H9 (cell line): ENCODE data around the gene HORMAD2. TPM values are rescaled to one million over a fixed set of nuclear protein-coding genes. Genes with fewer than 3 reads are reported as not detected.

Experiments used
- DNase-seq: peaks from one replicate; pipeline ENCODE4 v3.0.0-alpha.2; 2017
- H2AFZ ChIP-seq: one replicate; pipeline ENCODE4 v1.6.1; 2013; ENCODE audit warnings: mild to moderate bottlenecking, low read length, control low read depth, moderate library complexity
- H2AK5ac ChIP-seq: 2 replicates; pipeline ENCODE4 v1.6.1; 2013; ENCODE audit warnings: low read length, control low read depth, mixed read lengths; ENCODE audit not compliant: insufficient read length
- H2BK120ac ChIP-seq: one replicate; pipeline ENCODE4 v1.6.1; 2013; ENCODE audit warnings: low read depth, mild to moderate bottlenecking, low read length, control low read depth, inconsistent platforms; ENCODE audit not compliant: poor library complexity, severe bottlenecking
- H2BK12ac ChIP-seq: 2 replicates; pipeline ENCODE4 v1.6.1; 2013; ENCODE audit warnings: low read length, control low read depth, mixed read lengths, low read depth; ENCODE audit not compliant: insufficient read length
- H2BK15ac ChIP-seq: 2 replicates; pipeline ENCODE4 v1.6.1; 2013; ENCODE audit warnings: low read depth, low read length, control low read depth
- H2BK20ac ChIP-seq: one replicate; pipeline ENCODE4 v1.6.1; 2013; ENCODE audit warnings: low read depth, mild to moderate bottlenecking, low read length, control low read depth, inconsistent platforms; ENCODE audit not compliant: poor library complexity, severe bottlenecking
- H2BK5ac ChIP-seq: 2 replicates; pipeline ENCODE4 v1.6.1; 2013; ENCODE audit warnings: low read length, control low read depth, mixed read lengths; ENCODE audit not compliant: insufficient read length
- H3K14ac ChIP-seq: 2 replicates; pipeline ENCODE4 v1.6.1; 2013; ENCODE audit warnings: low read length, control low read depth; ENCODE audit not compliant: insufficient read depth
- H3K18ac ChIP-seq: 2 replicates; pipeline ENCODE4 v1.6.1; 2013; ENCODE audit warnings: low read depth, mild to moderate bottlenecking, mixed read lengths, low read length, control low read depth; ENCODE audit not compliant: insufficient read length
- H3K23ac ChIP-seq: 2 replicates; pipeline ENCODE4 v1.6.1; 2013; ENCODE audit warnings: low read length, control low read depth, mixed read lengths, low read depth; ENCODE audit not compliant: insufficient read length
- H3K23me2 ChIP-seq: 2 replicates; pipeline ENCODE4 v1.6.1; 2013; ENCODE audit warnings: low read depth, mild to moderate bottlenecking, mixed read lengths, low read length, control low read depth; ENCODE audit not compliant: insufficient read length, poor library complexity, severe bottlenecking
- H3K27ac ChIP-seq: 2 replicates; pipeline ENCODE4 v1.5.1; 2013; ENCODE audit warnings: low read length, control low read depth, mixed read lengths, low read depth; ENCODE audit not compliant: insufficient read length
- H3K27me3 ChIP-seq: 2 replicates; pipeline ENCODE4 v1.6.1; 2013; ENCODE audit warnings: low read length, control low read depth, inconsistent platforms; ENCODE audit not compliant: insufficient read depth
- H3K4ac ChIP-seq: 2 replicates; pipeline ENCODE4 v1.6.1; 2013; ENCODE audit warnings: low read depth, mild to moderate bottlenecking, control low read depth, inconsistent platforms, low read length, moderate library complexity
- H3K4me1 ChIP-seq: 2 replicates; pipeline ENCODE4 v1.6.1; 2013; ENCODE audit warnings: low read length, control low read depth, inconsistent platforms; ENCODE audit not compliant: insufficient read depth
- H3K4me2 ChIP-seq: 2 replicates; pipeline ENCODE4 v1.6.1; 2013; ENCODE audit warnings: low read length, control low read depth, mixed read lengths; ENCODE audit not compliant: insufficient read length, insufficient read depth
- H3K56ac ChIP-seq: 2 replicates; pipeline ENCODE4 v1.6.1; 2013; ENCODE audit warnings: low read depth, mild to moderate bottlenecking, mixed read lengths, low read length, control low read depth; ENCODE audit not compliant: insufficient read length
- H3K79me1 ChIP-seq: 2 replicates; pipeline ENCODE4 v1.6.1; 2013; ENCODE audit warnings: low read depth, mild to moderate bottlenecking, moderate library complexity, low read length, control low read depth, inconsistent platforms; ENCODE audit not compliant: insufficient read depth, poor library complexity, severe bottlenecking
- H3K79me2 ChIP-seq: 2 replicates; pipeline ENCODE4 v1.6.1; 2013; ENCODE audit warnings: low read length, control low read depth, inconsistent platforms; ENCODE audit not compliant: insufficient read depth
- H3K9ac ChIP-seq: 2 replicates; pipeline ENCODE4 v1.6.1; 2013; ENCODE audit warnings: low read length, control low read depth, mixed read lengths; ENCODE audit not compliant: insufficient read length; ENCODE audit errors: extremely low read depth
- H3K9me3 ChIP-seq: one replicate; pipeline ENCODE4 v1.6.1; 2013; ENCODE audit warnings: low read depth, low read length, inconsistent platforms; ENCODE audit not compliant: control insufficient read depth
- H3T11ph ChIP-seq: one replicate; pipeline ENCODE4 v1.6.1; 2013; ENCODE audit warnings: mild to moderate bottlenecking, low read length, control low read depth, inconsistent platforms
- H4K20me1 ChIP-seq: one replicate; pipeline ENCODE4 v1.6.1; 2013; ENCODE audit not compliant: control insufficient read depth, insufficient read length, insufficient read depth
- H4K5ac ChIP-seq: 2 replicates; pipeline ENCODE4 v1.6.1; 2013; ENCODE audit warnings: low read depth, mild to moderate bottlenecking, mixed read lengths, low read length, control low read depth; ENCODE audit not compliant: insufficient read length
- H4K8ac ChIP-seq: replicated peaks from 2 replicates; pipeline ENCODE4 v1.6.1; 2013; ENCODE audit warnings: low read length, control low read depth, mixed read lengths, low read depth; ENCODE audit not compliant: insufficient read length
- H4K91ac ChIP-seq: 2 replicates; pipeline ENCODE4 v1.6.1; 2013; ENCODE audit warnings: low read depth, mild to moderate bottlenecking, moderate library complexity, mixed read lengths, low read length, control low read depth; ENCODE audit not compliant: insufficient read length
- H3K27ac Mint-ChIP-seq, 3 experiments: 2 replicates in 2 of 3; 3 replicates in 1 of 3; pipeline ENCODE4 v1.8.0; 2020 to 2021; ENCODE audit warnings: mixed read lengths in 3 of 3, mild to moderate bottlenecking in 1 of 3, moderate library complexity in 1 of 3
- H3K27me3 Mint-ChIP-seq: 2 replicates; pipeline ENCODE4 v1.8.0; 2021; ENCODE audit warnings: low read depth, mild to moderate bottlenecking, moderate library complexity, mixed read lengths
- H3K36me3 Mint-ChIP-seq, 3 experiments: 2 replicates in 2 of 3; 3 replicates in 1 of 3; pipeline ENCODE4 v1.8.0; 2020 to 2021; ENCODE audit warnings: low read depth in 3 of 3, mixed read lengths in 3 of 3; ENCODE audit not compliant: insufficient read depth in 1 of 3
- H3K4me1 Mint-ChIP-seq, 2 experiments: 2 replicates each; pipeline ENCODE4 v1.8.0; 2020; ENCODE audit warnings: mixed read lengths in 2 of 2
- H3K4me3 Mint-ChIP-seq, 2 experiments: 2 replicates in 1 of 2; 3 replicates in 1 of 2; pipeline ENCODE4 v1.8.0; 2020 to 2021; ENCODE audit warnings: mild to moderate bottlenecking in 2 of 2, mixed read lengths in 2 of 2, moderate library complexity in 1 of 2
- H3K9me3 Mint-ChIP-seq, 2 experiments: 2 replicates in 1 of 2; 3 replicates in 1 of 2; pipeline ENCODE4 v1.8.0; 2020; ENCODE audit warnings: mild to moderate bottlenecking in 2 of 2, mixed read lengths in 2 of 2, moderate library complexity in 1 of 2
- CTCF ChIP-seq: fragments of 200-600 bp; sonication (generic); conservative IDR thresholded peaks from 3 replicates; pipeline ENCODE4 v1.8.0; 2021; ENCODE audit warnings: antibody characterized with exemption, mild to moderate bottlenecking
- total RNA-seq: library from RNA; stranded (reverse); gene quantifications from 2 replicates; pipeline ENCODE4 v1.2.1, GENCODE V29; 2021

Gene HORMAD2
- total RNA-seq, 1 experiment from 2014 or later: not detected

GRCh38 chr22:30140414-30140813 lies 60.1 kb downstream of the HORMAD2 start:
- no peaks in the 10 kb centered on the region for H3K4me1 Mint-ChIP-seq
- no peak overlapping the region for H3K27ac Mint-ChIP-seq
- H3K9me3 ChIP-seq: no peaks in the 10 kb centered on the region
- H3K4me3 Mint-ChIP-seq: no peak overlapping the region
- no peaks in the 10 kb centered on the region for H3K27me3 ChIP-seq
- H3K56ac ChIP-seq: no peak overlapping the region
- no peak overlapping the region for H4K8ac ChIP-seq
- H4K91ac ChIP-seq: no peak overlapping the region
- no peak overlapping the region for H2AK5ac ChIP-seq
- peaks cover 4 to 17% of the 10 kb centered on the region in 2 experiments; a peak in 4 of 5 replicates for H3K9me3 Mint-ChIP-seq
- DNase-seq: no peak
- H4K20me1 ChIP-seq: no peaks in the 10 kb centered on the region
- no peaks in the 10 kb centered on the region for H3K79me1 ChIP-seq
- H3K4me1 ChIP-seq: no peaks in the 10 kb centered on the region
- no peak overlapping the region for H3K4ac ChIP-seq
- no peak overlapping the region for H2BK120ac ChIP-seq
- H3K18ac ChIP-seq: no peak overlapping the region
- no peak overlapping the region for H3K4me2 ChIP-seq
- H3K27ac ChIP-seq: no peak overlapping the region
- no peak overlapping the region for H3K23ac ChIP-seq
- no peak overlapping the region for H3T11ph ChIP-seq
- H2BK5ac ChIP-seq: no peak overlapping the region
- H2AFZ ChIP-seq: no peak overlapping the region
- peaks cover 18% of the 10 kb centered on the region for H3K27me3 Mint-ChIP-seq
- no peak for TF ChIP-seq CTCF
- no peak overlapping the region for H3K14ac ChIP-seq
- no peak overlapping the region for H2BK15ac ChIP-seq
- no peaks in the 10 kb centered on the region for H3K79me2 ChIP-seq
- H4K5ac ChIP-seq: no peak overlapping the region
- no peak overlapping the region for H2BK20ac ChIP-seq
- H3K36me3 Mint-ChIP-seq: no peaks in the 10 kb centered on the region
- H2BK12ac ChIP-seq: no peak overlapping the region
- no peaks in the 10 kb centered on the region for H3K23me2 ChIP-seq
- H3K9ac ChIP-seq: no peak overlapping the region
